CD4-positive, alpha-beta memory T cell (primary cell): ENCODE data around the gene DGKG. TPM values are rescaled to one million over a fixed set of nuclear protein-coding genes. Genes with fewer than 3 reads are reported as not detected.

ENCODE experiments used
- CTCF ChIA-PET: fragments of 350-600 bp; sonication (Branson Sonifier 250); formaldehyde crosslinking; loops from one replicate; lab custom pipeline; 2021; ENCODE audit warnings: inconsistent platforms; ENCODE audit not compliant: partially characterized antibody; lab: Charles Lee
- POLR2A ChIA-PET: fragments of 350-600 bp; sonication (Branson Sonifier 250); formaldehyde crosslinking; loops from one replicate; lab custom pipeline; 2021; ENCODE audit not compliant: partially characterized antibody; lab: Charles Lee
- DNase-seq, 5 donors: peaks; one replicate each; pipeline versions ENCODE4 v3.0.0 to v3.0.0-alpha.2; 2020 to 2022; ENCODE audit warnings: mixed read lengths in 1 of 5
- H3K27ac ChIP-seq: one replicate; pipeline ENCODE4 v1.7.0; 2013; ENCODE audit warnings: low read depth, low read length
- H3K27me3 ChIP-seq: 2 replicates; pipeline ENCODE4 v1.7.0; 2013; ENCODE audit warnings: mild to moderate bottlenecking, low read length, moderate library complexity; ENCODE audit not compliant: insufficient read depth
- H3K36me3 ChIP-seq: 2 replicates; pipeline ENCODE4 v1.7.0; 2013; ENCODE audit warnings: mild to moderate bottlenecking, low read length, moderate library complexity; ENCODE audit not compliant: insufficient read depth
- H3K4me1 ChIP-seq: 2 replicates; pipeline ENCODE4 v1.7.0; 2013; ENCODE audit warnings: mild to moderate bottlenecking, low read length, moderate library complexity; ENCODE audit not compliant: insufficient read depth
- H3K4me3 ChIP-seq, 2 donors: one replicate each; pipeline ENCODE4 v1.7.0; 2013; ENCODE audit warnings: low read length in 2 of 2, mild to moderate bottlenecking in 1 of 2
- H3K9me3 ChIP-seq, 2 donors: one replicate each; pipeline ENCODE4 v1.7.0; 2013; ENCODE audit warnings: low read length in 2 of 2, control low read depth in 1 of 2; ENCODE audit not compliant: control insufficient read depth in 1 of 2
- H3K27ac Mint-ChIP-seq, 7 donors: one replicate each; pipeline ENCODE4 v1.8.0; 2020 to 2021; ENCODE audit warnings: mixed read lengths in 7 of 7, mild to moderate bottlenecking in 6 of 7, inconsistent platforms in 3 of 7, moderate library complexity in 3 of 7
- H3K27me3 Mint-ChIP-seq, 2 donors: one replicate each; pipeline ENCODE4 v1.8.0; 2020 to 2021; ENCODE audit warnings: mixed read lengths in 2 of 2
- H3K36me3 Mint-ChIP-seq, 2 donors: one replicate each; pipeline ENCODE4 v1.8.0; 2020 to 2021; ENCODE audit warnings: mixed read lengths in 2 of 2, inconsistent platforms in 1 of 2, mild to moderate bottlenecking in 1 of 2
- H3K4me1 Mint-ChIP-seq, 4 donors: one replicate each; pipeline ENCODE4 v1.8.0; 2020 to 2021; ENCODE audit warnings: mixed read lengths in 4 of 4, mild to moderate bottlenecking in 1 of 4
- H3K4me3 Mint-ChIP-seq, 8 donors: one replicate each; pipeline ENCODE4 v1.8.0; 2020 to 2021; ENCODE audit warnings: mixed read lengths in 8 of 8, mild to moderate bottlenecking in 7 of 8, moderate library complexity in 6 of 8, inconsistent platforms in 3 of 8
- H3K9me3 Mint-ChIP-seq, 8 donors: one replicate each; pipeline ENCODE4 v1.8.0; 2020 to 2021; ENCODE audit warnings: mixed read lengths in 8 of 8, mild to moderate bottlenecking in 5 of 8, inconsistent platforms in 3 of 8, moderate library complexity in 1 of 8
- intact Hi-C: fragments of 100-400 bp; cut with micrococcal nuclease; formaldehyde crosslinking; loops from one replicate; pipeline ENCODE4 v1.15.1; 2023
- polyA plus RNA-seq, 2 donors: library from polyadenylated mRNA; unstranded; fragments of 300-500 nt; fragmentation: Illumina TruSeq; gene quantifications; one replicate each; pipeline ENCODE4 v1.2.3, GENCODE V29; 2021
- total RNA-seq, 2 experiments: library from RNA; stranded (reverse); gene quantifications; one replicate each; pipeline ENCODE4 v1.2.3, GENCODE V29; 2021

Gene DGKG
- total and polyA plus RNA-seq, 4 experiments from 2014 or later, result 0.75 TPM; not detected in 3

GRCh38 chr3:186241910-186242821 is 119.9 kb downstream of the DGKG start:
- Mint-ChIP-seq H3K27me3 (peaks cover 5 to 12% of the 10 kb centered on the region in 2 donors), H3K27ac (no peak overlapping the region), H3K4me1 (peaks cover 0 to 4% (median 2%) of the 10 kb centered on the region in 4 donors), H3K9me3 (no peaks in the 10 kb centered on the region), H3K4me3 (peak overlapping the region in 2 of 8 donors; percentile 23 to 24), H3K36me3 (no peaks in the 10 kb centered on the region)
- Histone ChIP-seq H3K9me3 (no peaks in the 10 kb centered on the region), H3K27ac (no peak overlapping the region), H3K4me1 (no peaks in the 10 kb centered on the region), H3K4me3 (no peak overlapping the region), H3K36me3 (no peaks in the 10 kb centered on the region), H3K27me3 (no peaks in the 10 kb centered on the region)
- DNase-seq, result peak in 1 of 5 donors; percentile 9
- intact Hi-C loops, result loop anchor here (2.0 kb wide), 1 partner anchor 259 kb away; no protein-coding TSS in a partner anchor
- ChIA-PET POLR2A (no interaction called here), CTCF (interaction anchor here (0.9 to 1.6 kb wide), 3 partner anchors 18 to 259 kb away, joined by 3 to 5 read pairs (median 3); no protein-coding TSS in a partner anchor)

DNA sequence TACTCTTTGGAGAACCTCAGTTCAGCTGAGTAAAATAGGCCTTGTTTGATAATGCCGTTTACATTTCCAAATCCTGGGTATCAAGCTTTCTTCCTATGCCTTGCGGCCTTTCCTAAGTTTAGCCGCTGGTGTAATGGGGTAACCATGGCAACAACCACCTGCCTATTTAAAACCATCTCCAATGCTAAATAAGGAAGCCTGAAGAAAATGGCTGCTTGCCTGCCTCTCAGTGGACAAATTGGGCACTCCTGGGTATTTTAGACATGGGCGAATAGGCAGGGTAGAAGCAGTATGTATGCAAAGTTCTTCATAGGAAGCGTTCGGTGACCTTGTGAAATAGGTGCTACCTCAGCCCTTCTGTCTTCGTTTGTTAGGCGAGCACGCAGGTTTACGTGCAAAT is 122.7 kb downstream of the DGKG start:
- ChIA-PET POLR2A (no interaction called here), CTCF (no interaction called here)
- Mint-ChIP-seq H3K27ac (no peak overlapping the region), H3K27me3 (peaks cover 6 to 7% of the 10 kb centered on the region in 2 donors), H3K4me1 (peaks cover 5 to 11% (median 8%) of the 10 kb centered on the region in 4 donors), H3K9me3 (no peaks in the 10 kb centered on the region), H3K4me3 (no peak overlapping the region), H3K36me3 (no peaks in the 10 kb centered on the region)
- no peaks in the 10 kb centered on the region for H3K27me3 ChIP-seq
- no peaks in the 10 kb centered on the region for H3K9me3 ChIP-seq
- H3K4me3 ChIP-seq, result no peak overlapping the region
- no peaks in the 10 kb centered on the region for H3K36me3 ChIP-seq
- no peaks in the 10 kb centered on the region for H3K4me1 ChIP-seq
- intact Hi-C loops, result no loop called here
- H3K27ac ChIP-seq, result no peak overlapping the region
- DNase-seq, result no peak

- CTCF ChIA-PET, result interaction anchor here (1.4 kb wide), 1 partner anchor 294 kb away, joined by 3 read pairs; no protein-coding TSS in a partner anchor
- Mint-ChIP-seq H3K36me3 (no peaks in the 10 kb centered on the region), H3K4me1 (peaks cover 5 to 11% (median 9%) of the 10 kb centered on the region in 4 donors), H3K27me3 (peaks cover 3 to 4% of the 10 kb centered on the region in 2 donors), H3K4me3 (no peak overlapping the region), H3K9me3 (no peaks in the 10 kb centered on the region), H3K27ac (no peak overlapping the region)
- Histone ChIP-seq H3K27ac (no peak overlapping the region), H3K27me3 (no peaks in the 10 kb centered on the region), H3K4me1 (no peaks in the 10 kb centered on the region), H3K36me3 (no peaks in the 10 kb centered on the region), H3K9me3 (no peaks in the 10 kb centered on the region), H3K4me3 (no peak overlapping the region)
- no peak for DNase-seq
- POLR2A ChIA-PET, result no interaction called here
- intact Hi-C loops, result no loop called here
Observed at GRCh38 chr3:186237915-186238314, 124.1 kb downstream of the DGKG start.

DNA sequence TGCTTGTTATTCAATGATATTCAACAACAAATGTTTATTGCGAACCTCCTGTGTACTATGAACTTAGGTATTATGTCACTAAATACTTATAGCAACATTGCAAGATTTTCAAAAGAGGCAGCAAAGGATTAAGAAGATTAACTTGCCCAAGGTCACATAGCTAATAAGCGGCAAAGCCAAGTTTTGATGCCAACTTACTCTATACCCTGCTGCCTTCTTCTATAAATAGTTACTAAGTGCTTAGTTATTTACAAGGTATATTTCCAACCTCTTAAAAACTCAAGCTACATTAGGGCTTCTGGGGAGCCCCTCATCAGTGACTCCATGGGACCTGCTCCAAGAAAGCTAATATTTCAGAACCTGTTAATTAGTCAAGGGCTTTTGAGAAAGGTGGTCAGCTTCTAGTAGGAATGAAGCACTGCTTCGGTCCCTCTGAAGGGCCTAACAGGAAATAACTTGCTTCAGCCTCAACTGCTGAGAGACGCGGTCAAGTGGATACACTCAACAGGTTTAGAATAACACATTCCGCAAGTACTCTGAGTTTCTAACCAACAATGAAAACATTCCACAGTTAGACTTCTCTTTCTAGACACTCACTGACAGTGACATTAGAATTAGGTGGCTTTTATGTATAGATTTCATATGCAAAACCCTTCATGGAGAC is 125.5 kb downstream of the DGKG start:
- Mint-ChIP-seq H3K36me3 (no peaks in the 10 kb centered on the region), H3K27ac (no peak overlapping the region), H3K4me3 (no peak overlapping the region), H3K27me3 (peaks cover 3 to 5% of the 10 kb centered on the region in 2 donors), H3K9me3 (no peaks in the 10 kb centered on the region), H3K4me1 (peaks cover 5 to 12% (median 7%) of the 10 kb centered on the region in 4 donors)
- POLR2A ChIA-PET, result no interaction called here
- CTCF ChIA-PET, result no interaction called here
- no peak overlapping the region for H3K27ac ChIP-seq
- no peaks in the 10 kb centered on the region for H3K27me3 ChIP-seq
- H3K36me3 ChIP-seq, result no peaks in the 10 kb centered on the region
- no peaks in the 10 kb centered on the region for H3K9me3 ChIP-seq
- H3K4me3 ChIP-seq, result no peak overlapping the region
- no peak for DNase-seq
- no peaks in the 10 kb centered on the region for H3K4me1 ChIP-seq
- intact Hi-C loops, result no loop called here

DNA sequence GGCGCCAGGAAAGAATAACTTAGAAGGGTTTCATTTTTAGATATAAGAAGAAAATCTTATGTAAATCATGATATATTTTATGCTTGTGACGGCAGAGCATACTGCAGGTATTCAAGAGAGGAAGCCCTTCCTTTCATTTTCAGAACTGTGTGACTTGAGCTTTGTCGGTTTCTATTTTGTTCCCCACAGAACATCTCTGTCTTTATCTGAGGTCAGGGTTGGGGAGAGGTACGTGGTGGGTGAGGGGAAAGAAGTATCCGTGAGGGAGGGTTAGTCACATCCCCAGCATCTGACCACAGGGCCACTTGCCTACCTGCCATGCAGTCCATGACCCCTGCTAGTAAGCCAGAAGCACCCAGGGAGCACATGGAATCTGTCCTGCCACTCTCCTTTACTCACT is 126.5 kb downstream of the DGKG start:
- Mint-ChIP-seq H3K4me1 (peaks cover 5 to 12% (median 6%) of the 10 kb centered on the region in 4 donors), H3K9me3 (no peaks in the 10 kb centered on the region), H3K27me3 (peaks cover 3 to 6% of the 10 kb centered on the region in 2 donors), H3K27ac (peak overlapping the region in 1 of 7 donors; percentile 49), H3K36me3 (no peaks in the 10 kb centered on the region), H3K4me3 (peak overlapping the region in 6 of 8 donors; percentile 5 to 67 (median 33))
- Histone ChIP-seq H3K4me1 (no peaks in the 10 kb centered on the region), H3K36me3 (no peaks in the 10 kb centered on the region), H3K4me3 (no peak overlapping the region), H3K9me3 (no peaks in the 10 kb centered on the region), H3K27me3 (no peaks in the 10 kb centered on the region), H3K27ac (no peak overlapping the region)
- ChIA-PET CTCF (no interaction called here), POLR2A (no interaction called here)
- no peak for DNase-seq
- intact Hi-C loops, result no loop called here

- H3K27me3 Mint-ChIP-seq, result peaks cover 6 to 8% of the 10 kb centered on the region in 2 donors
- Histone ChIP-seq H3K27ac (no peak overlapping the region), H3K27me3 (no peaks in the 10 kb centered on the region), H3K36me3 (no peaks in the 10 kb centered on the region), H3K4me3 (no peak overlapping the region), H3K4me1 (no peaks in the 10 kb centered on the region), H3K9me3 (no peaks in the 10 kb centered on the region)
- DNase-seq, result no peak
- H3K36me3 Mint-ChIP-seq, result no peaks in the 10 kb centered on the region
- H3K4me3 Mint-ChIP-seq, result no peak overlapping the region
- intact Hi-C loops, result no loop called here
- CTCF ChIA-PET, result no interaction called here
- POLR2A ChIA-PET, result no interaction called here
- H3K9me3 Mint-ChIP-seq, result no peaks in the 10 kb centered on the region
- peaks cover 5 to 12% (median 6%) of the 10 kb centered on the region in 4 donors for H3K4me1 Mint-ChIP-seq
- no peak overlapping the region for H3K27ac Mint-ChIP-seq
Observed at GRCh38 chr3:186234152-186234551, 127.9 kb downstream of the DGKG start.

DNA sequence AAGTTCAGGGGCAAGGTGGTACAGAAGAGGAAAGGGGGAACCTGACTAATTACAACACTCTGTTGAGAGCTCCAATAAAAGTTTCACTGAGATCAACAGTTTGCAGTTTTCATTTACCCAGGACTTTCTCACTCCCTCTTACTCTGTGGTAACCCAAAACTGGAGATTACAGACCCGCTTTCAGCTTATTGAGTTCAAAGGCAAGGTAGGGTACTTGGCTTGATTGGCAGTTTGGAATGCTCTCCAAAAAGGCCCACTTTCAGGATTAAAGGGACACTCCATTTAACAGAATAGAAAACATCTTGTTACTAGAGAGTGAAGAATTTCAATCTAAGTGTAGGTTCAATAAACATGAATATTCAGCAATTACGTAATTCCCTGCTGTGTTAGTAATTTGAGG is 135.6 kb downstream of the DGKG start:
- H3K9me3 Mint-ChIP-seq, result no peaks in the 10 kb centered on the region
- intact Hi-C loops, result no loop called here
- ChIA-PET POLR2A (interaction anchor here (0.6 kb wide), 1 partner anchor 314 kb away, joined by 3 read pairs; no protein-coding TSS in a partner anchor), CTCF (no interaction called here)
- H3K27me3 Mint-ChIP-seq, result peaks cover 20 to 42% of the 10 kb centered on the region in 2 donors
- no peak overlapping the region for H3K4me3 Mint-ChIP-seq
- H3K27ac ChIP-seq, result no peak overlapping the region
- no peak overlapping the region for H3K4me3 ChIP-seq
- DNase-seq, result no peak
- no peak overlapping the region for H3K27ac Mint-ChIP-seq
- no peaks in the 10 kb centered on the region for H3K27me3 ChIP-seq
- H3K4me1 ChIP-seq, result no peaks in the 10 kb centered on the region
- H3K9me3 ChIP-seq, result no peaks in the 10 kb centered on the region
- H3K36me3 ChIP-seq, result no peaks in the 10 kb centered on the region
- no peaks in the 10 kb centered on the region for H3K36me3 Mint-ChIP-seq
- no peaks in the 10 kb centered on the region for H3K4me1 Mint-ChIP-seq
